Putamen (tissue), 1 donor: ENCODE measurements around the gene GUCY1A2.
"Not testable (repeated sequence)": the region's sequence is repeated elsewhere in the genome, so short reads cannot be mapped to it uniquely, and the experiment has no call there.

Experiments used
- DNase-seq: peaks from one replicate; pipeline ENCODE4 v3.0.0-alpha.2; 2016; ENCODE audit warnings: low spot score

GUCY1A2 gene

GRCh38 chr11:106840146-106840545, 178.1 kb downstream of the GUCY1A2 start:
- no peak for DNase-seq

- no peak for DNase-seq
Measured at GRCh38 chr11:106834567-106834966, 183.7 kb downstream of the GUCY1A2 start.

GRCh38 chr11:106828976-106829375, 189.3 kb downstream of the GUCY1A2 start:
- DNase-seq = no peak

GRCh38 chr11:106828576-106828975, 189.7 kb downstream of the GUCY1A2 start:
- no peak for DNase-seq

- no peak for DNase-seq
Measured at GRCh38 chr11:106827687-106828086, 190.6 kb downstream of the GUCY1A2 start.

GRCh38 chr11:106826558-106826957, 191.7 kb downstream of the GUCY1A2 start:
- DNase-seq = not testable (repeated sequence)

GRCh38 chr11:106821826-106822225, 196.4 kb downstream of the GUCY1A2 start:
- DNase-seq = no peak

- DNase-seq = no peak
Measured at GRCh38 chr11:106821291-106821690, 197.0 kb downstream of the GUCY1A2 start.

- no peak for DNase-seq
Measured at GRCh38 chr11:106818443-106818842, 199.8 kb downstream of the GUCY1A2 start.

GRCh38 chr11:106815209-106815608, 203.1 kb downstream of the GUCY1A2 start:
- DNase-seq = no peak

GRCh38 chr11:106813806-106814205, 204.5 kb downstream of the GUCY1A2 start:
- no peak for DNase-seq

- DNase-seq = no peak
Measured at GRCh38 chr11:106794058-106794457, 224.2 kb downstream of the GUCY1A2 start.

GRCh38 chr11:106789406-106789805, 228.9 kb downstream of the GUCY1A2 start:
- no peak for DNase-seq

GRCh38 chr11:106787454-106787853, 230.8 kb downstream of the GUCY1A2 start:
- DNase-seq = no peak

- DNase-seq = no peak
Measured at GRCh38 chr11:106785913-106786650, 232.2 kb downstream of the GUCY1A2 start.

GRCh38 chr11:106777302-106777701, 241.0 kb downstream of the GUCY1A2 start:
- DNase-seq = not testable (repeated sequence)

- DNase-seq = no peak
Measured at GRCh38 chr11:106770489-106771085, 247.7 kb downstream of the GUCY1A2 start.

- DNase-seq = no peak
Measured at GRCh38 chr11:106765469-106766258, 252.6 kb downstream of the GUCY1A2 start.

GRCh38 chr11:106763501-106763900, 254.8 kb downstream of the GUCY1A2 start:
- no peak for DNase-seq

GRCh38 chr11:106761745-106762144, 256.5 kb downstream of the GUCY1A2 start:
- no peak for DNase-seq

- DNase-seq = no peak
Measured at GRCh38 chr11:106761240-106761639, 257.0 kb downstream of the GUCY1A2 start.

- DNase-seq = peak; percentile 59
Measured at GRCh38 chr11:106748059-106748458, 270.2 kb downstream of the GUCY1A2 start.

- no peak for DNase-seq
Measured at GRCh38 chr11:106745941-106746340, 272.3 kb downstream of the GUCY1A2 start.
